Measurements from ENCODE around the gene C10orf67.
"Not testable (repeated sequence)": the region's sequence is repeated elsewhere in the genome, so short reads cannot be mapped to it uniquely, and the experiment has no call there.

The C10orf67 gene

GRCh38 chr10:23241779-23242178 is 102.8 kb downstream of the C10orf67 start:
- not testable (repeated sequence) for H3K36me3 Mint-ChIP-seq (ENCODE audit: low read depth); H3K4me1 Mint-ChIP-seq (ENCODE audit: low read depth); H3K9me3 Mint-ChIP-seq; H3K27ac Mint-ChIP-seq; H3K4me3 Mint-ChIP-seq; DNase-seq (ENCODE audit: low spot score); H3K27me3 Mint-ChIP-seq (ENCODE audit: low read depth)

DNA sequence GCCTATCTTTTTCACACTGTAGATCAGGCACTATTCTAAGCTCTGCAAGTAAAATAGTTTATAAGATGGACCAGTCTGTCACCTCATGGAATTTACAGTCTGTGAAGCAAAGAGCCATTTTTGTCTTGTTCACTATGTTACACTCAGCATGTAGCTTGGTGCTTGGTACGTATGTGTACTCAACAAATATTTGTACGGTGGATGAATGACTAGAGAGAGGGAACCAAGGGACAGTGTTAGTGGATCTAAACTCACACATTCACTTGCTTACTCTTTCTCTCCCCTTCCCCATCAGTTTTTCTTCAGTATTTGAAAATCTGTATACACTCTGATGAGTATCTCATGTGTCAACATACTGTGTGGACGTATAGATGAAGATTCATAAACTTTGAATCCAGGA is 106.6 kb downstream of the C10orf67 start:
- Mint-ChIP-seq H3K4me3 (no peak overlapping the region), H3K27me3 (ENCODE audit: low read depth) (no peaks in the 10 kb centered on the region), H3K4me1 (ENCODE audit: low read depth) (no peaks in the 10 kb centered on the region), H3K9me3 (peaks cover 3% of the 10 kb centered on the region), H3K36me3 (ENCODE audit: low read depth) (no peaks in the 10 kb centered on the region), H3K27ac (no peak overlapping the region)
- no peak for DNase-seq (ENCODE audit: low spot score)

GRCh38 chr10:23230582-23230981 is 114.0 kb downstream of the C10orf67 start:
- no peak overlapping the region for H3K27ac Mint-ChIP-seq
- no peaks in the 10 kb centered on the region for H3K27me3 Mint-ChIP-seq (ENCODE audit: low read depth)
- no peaks in the 10 kb centered on the region for H3K4me1 Mint-ChIP-seq (ENCODE audit: low read depth)
- no peaks in the 10 kb centered on the region for H3K9me3 Mint-ChIP-seq
- no peak overlapping the region for H3K4me3 Mint-ChIP-seq
- DNase-seq (ENCODE audit: low spot score), result no peak
- no peaks in the 10 kb centered on the region for H3K36me3 Mint-ChIP-seq (ENCODE audit: low read depth)

GRCh38 chr10:23217471-23217870 is 127.1 kb downstream of the C10orf67 start:
- H3K4me3 Mint-ChIP-seq, result no peak overlapping the region
- H3K36me3 Mint-ChIP-seq (ENCODE audit: low read depth), result no peaks in the 10 kb centered on the region
- no peaks in the 10 kb centered on the region for H3K4me1 Mint-ChIP-seq (ENCODE audit: low read depth)
- no peaks in the 10 kb centered on the region for H3K9me3 Mint-ChIP-seq
- no peak overlapping the region for H3K27ac Mint-ChIP-seq
- DNase-seq (ENCODE audit: low spot score), result no peak
- peaks cover 5% of the 10 kb centered on the region for H3K27me3 Mint-ChIP-seq (ENCODE audit: low read depth)

DNA sequence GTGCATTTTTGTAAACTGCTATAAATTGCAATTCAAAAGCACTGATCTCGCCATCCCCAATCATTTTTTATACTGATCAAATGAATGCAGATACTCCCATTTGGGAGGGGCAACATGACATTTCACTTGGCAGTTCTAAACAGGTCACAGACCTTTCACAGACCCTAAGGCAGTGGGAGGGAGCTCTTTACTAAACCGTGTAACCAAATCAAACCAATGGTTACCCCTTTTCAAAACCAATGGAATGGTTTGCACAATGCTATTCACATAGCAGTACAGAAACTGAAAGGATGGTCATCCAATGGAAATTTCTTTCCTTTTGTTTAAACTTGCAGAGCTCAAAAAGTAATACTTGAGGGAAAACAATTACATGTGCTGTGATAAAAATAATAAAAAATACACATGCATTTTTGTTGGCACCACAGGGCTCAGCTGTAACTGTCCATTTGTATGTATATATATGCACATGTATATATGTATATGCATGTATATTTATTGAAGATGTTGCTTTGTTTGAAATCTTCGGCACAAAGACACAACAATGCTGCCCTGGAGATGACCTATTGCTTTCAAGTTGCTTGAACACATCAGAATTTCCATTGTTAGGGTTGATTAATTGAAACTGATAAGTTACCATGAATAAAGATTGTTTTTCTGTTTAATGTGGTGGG is 138.5 kb downstream of the C10orf67 start:
- Mint-ChIP-seq H3K9me3 (no peaks in the 10 kb centered on the region), H3K27ac (no peak overlapping the region), H3K36me3 (ENCODE audit: low read depth) (no peaks in the 10 kb centered on the region), H3K4me3 (no peak overlapping the region), H3K4me1 (ENCODE audit: low read depth) (no peaks in the 10 kb centered on the region), H3K27me3 (ENCODE audit: low read depth) (peaks cover 50% of the 10 kb centered on the region)
- no peak for DNase-seq (ENCODE audit: low spot score)

GRCh38 chr10:23204773-23205172 is 139.8 kb downstream of the C10orf67 start:
- Mint-ChIP-seq H3K4me3 (no peak overlapping the region), H3K9me3 (no peaks in the 10 kb centered on the region), H3K27me3 (ENCODE audit: low read depth) (peaks cover 59% of the 10 kb centered on the region), H3K4me1 (ENCODE audit: low read depth) (peaks cover 4% of the 10 kb centered on the region), H3K27ac (no peak overlapping the region), H3K36me3 (ENCODE audit: low read depth) (no peaks in the 10 kb centered on the region)
- DNase-seq (ENCODE audit: low spot score), result no peak

GRCh38 chr10:23203369-23204325 is 140.9 kb downstream of the C10orf67 start:
- Mint-ChIP-seq H3K27ac (no peak overlapping the region), H3K36me3 (ENCODE audit: low read depth) (no peaks in the 10 kb centered on the region)

GRCh38 chr10:23202779-23203178 is 141.8 kb downstream of the C10orf67 start:
- Mint-ChIP-seq H3K4me1 (ENCODE audit: low read depth) (peaks cover 4% of the 10 kb centered on the region), H3K27ac (no peak overlapping the region), H3K27me3 (ENCODE audit: low read depth) (peaks cover 69% of the 10 kb centered on the region), H3K9me3 (no peaks in the 10 kb centered on the region), H3K4me3 (no peak overlapping the region), H3K36me3 (ENCODE audit: low read depth) (no peaks in the 10 kb centered on the region)
- DNase-seq (ENCODE audit: low spot score), result no peak

More at GRCh38 chr10:23203369-23204325, 140.9 kb downstream of the C10orf67 start:
- Mint-ChIP-seq H3K27me3 (ENCODE audit: low read depth) (peaks cover 61% of the 10 kb centered on the region), H3K9me3 (no peaks in the 10 kb centered on the region), H3K4me3 (no peak overlapping the region), H3K4me1 (ENCODE audit: low read depth) (peaks cover 4% of the 10 kb centered on the region)
- DNase-seq (ENCODE audit: low spot score), result no peak

- Mint-ChIP-seq H3K27ac (no peak overlapping the region), H3K4me1 (ENCODE audit: low read depth) (peaks cover 4% of the 10 kb centered on the region), H3K36me3 (ENCODE audit: low read depth) (no peaks in the 10 kb centered on the region), H3K9me3 (no peaks in the 10 kb centered on the region), H3K4me3 (no peak overlapping the region), H3K27me3 (ENCODE audit: low read depth) (peaks cover 78% of the 10 kb centered on the region)
- no peak for DNase-seq (ENCODE audit: low spot score)
Observed at GRCh38 chr10:23201837-23202236, 142.8 kb downstream of the C10orf67 start.

DNA sequence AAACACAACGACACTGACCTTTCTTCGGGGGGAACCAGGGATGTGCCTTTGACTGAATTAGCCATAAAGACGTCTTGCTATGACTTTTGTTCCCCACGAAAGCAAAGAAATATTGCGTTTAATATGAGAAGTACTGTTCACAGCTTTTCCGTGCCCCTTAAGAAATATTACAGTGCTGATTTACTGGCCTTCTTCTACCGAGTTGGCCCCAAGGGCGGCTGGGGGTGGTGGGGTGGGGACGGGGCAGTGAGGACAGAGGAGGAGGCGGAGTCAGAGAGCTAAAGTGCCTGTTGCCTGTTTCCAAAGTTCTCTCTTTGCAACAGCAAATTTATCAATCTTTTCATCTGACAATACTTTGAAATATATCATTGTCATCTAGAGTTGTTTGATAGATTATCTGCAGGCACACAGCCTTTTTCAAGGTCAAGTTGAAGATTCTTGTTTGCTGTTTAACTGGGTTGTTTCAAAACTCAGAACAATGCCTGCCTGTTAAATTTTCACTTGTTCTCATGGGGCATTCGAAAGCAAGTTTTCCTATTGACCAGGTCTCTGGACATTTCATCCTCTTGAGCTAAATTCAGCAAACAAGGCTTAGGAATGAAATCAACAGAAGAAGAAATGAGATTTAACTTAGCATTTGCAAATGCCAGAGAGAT is 143.5 kb downstream of the C10orf67 start:
- H3K36me3 Mint-ChIP-seq (ENCODE audit: low read depth), result no peaks in the 10 kb centered on the region
- H3K9me3 Mint-ChIP-seq, result no peaks in the 10 kb centered on the region

DNA sequence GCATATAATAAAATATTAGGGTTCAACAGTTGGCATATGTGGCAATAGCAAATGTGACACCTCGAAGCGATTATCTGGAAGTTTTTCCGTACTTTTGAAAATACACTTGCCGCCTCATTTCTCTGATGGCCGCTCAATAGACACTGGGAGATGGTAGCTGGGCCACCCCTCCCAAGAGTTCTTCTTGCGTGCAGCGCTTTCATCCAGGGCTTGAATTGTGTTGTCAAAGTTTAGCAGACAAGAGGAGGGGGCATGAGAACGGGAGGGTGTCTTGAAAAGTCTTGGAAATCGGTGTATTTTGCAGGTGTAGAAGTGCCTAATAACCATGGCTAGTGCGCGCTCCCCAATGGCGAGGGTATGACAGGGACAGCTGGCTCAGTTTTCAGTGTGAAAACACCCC is 144.0 kb downstream of the C10orf67 start:
- Mint-ChIP-seq H3K27ac (no peak overlapping the region), H3K36me3 (ENCODE audit: low read depth) (no peaks in the 10 kb centered on the region), H3K4me3 (no peak overlapping the region), H3K27me3 (ENCODE audit: low read depth) (peaks cover 88% of the 10 kb centered on the region), H3K9me3 (no peaks in the 10 kb centered on the region), H3K4me1 (ENCODE audit: low read depth) (peaks cover 4% of the 10 kb centered on the region)
- DNase-seq (ENCODE audit: low spot score), result no peak

More for the DNA sequence above, 143.5 kb downstream of the C10orf67 start:
- no peak for DNase-seq (ENCODE audit: low spot score)
- H3K27me3 Mint-ChIP-seq (ENCODE audit: low read depth), result peaks cover 85% of the 10 kb centered on the region
- no peak overlapping the region for H3K4me3 Mint-ChIP-seq
- no peak overlapping the region for H3K27ac Mint-ChIP-seq
- peaks cover 4% of the 10 kb centered on the region for H3K4me1 Mint-ChIP-seq (ENCODE audit: low read depth)

DNA sequence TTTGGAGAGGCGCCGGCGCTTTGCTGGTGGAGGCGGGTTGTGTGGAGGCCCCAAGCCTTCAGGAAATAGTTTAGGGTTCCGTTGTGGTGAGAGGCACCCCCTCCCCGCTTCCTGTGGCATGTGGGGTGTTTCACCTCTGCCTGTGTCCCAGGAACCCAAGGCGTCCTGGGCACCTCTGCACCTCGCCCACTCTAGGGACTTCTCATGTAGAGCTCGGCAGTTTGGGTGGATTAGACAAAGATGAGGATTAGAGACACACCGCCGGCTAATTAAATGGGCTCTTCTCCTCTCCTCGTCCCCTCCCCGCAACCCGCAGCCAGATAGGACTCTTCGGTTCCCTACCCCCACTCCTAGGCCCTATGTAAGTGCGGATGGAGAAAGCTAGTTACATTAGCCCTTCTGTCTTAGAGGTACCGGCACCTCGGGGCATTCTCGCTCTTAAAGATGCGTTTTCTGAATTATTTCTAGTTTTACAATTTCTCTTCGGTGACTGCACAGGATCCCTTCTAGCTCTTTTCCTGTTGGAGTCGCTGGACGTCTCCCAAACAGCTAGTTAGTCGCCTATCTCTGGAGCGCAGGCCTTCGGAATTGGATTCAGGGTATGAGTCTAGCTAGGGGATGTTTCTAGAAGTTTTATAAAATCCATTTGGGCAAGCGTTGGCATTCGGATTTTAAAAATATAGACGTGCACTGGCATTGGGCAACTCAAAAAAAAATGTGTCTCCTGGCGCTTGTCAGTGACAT is 144.7 kb downstream of the C10orf67 start:
- no peak overlapping the region for H3K4me3 Mint-ChIP-seq
- H3K27me3 Mint-ChIP-seq (ENCODE audit: low read depth), result peaks cover 87% of the 10 kb centered on the region
- H3K27ac Mint-ChIP-seq, result no peak overlapping the region
- peaks cover 4% of the 10 kb centered on the region for H3K4me1 Mint-ChIP-seq (ENCODE audit: low read depth)
- H3K9me3 Mint-ChIP-seq, result no peaks in the 10 kb centered on the region
- DNase-seq (ENCODE audit: low spot score), result no peak
- no peaks in the 10 kb centered on the region for H3K36me3 Mint-ChIP-seq (ENCODE audit: low read depth)

DNA sequence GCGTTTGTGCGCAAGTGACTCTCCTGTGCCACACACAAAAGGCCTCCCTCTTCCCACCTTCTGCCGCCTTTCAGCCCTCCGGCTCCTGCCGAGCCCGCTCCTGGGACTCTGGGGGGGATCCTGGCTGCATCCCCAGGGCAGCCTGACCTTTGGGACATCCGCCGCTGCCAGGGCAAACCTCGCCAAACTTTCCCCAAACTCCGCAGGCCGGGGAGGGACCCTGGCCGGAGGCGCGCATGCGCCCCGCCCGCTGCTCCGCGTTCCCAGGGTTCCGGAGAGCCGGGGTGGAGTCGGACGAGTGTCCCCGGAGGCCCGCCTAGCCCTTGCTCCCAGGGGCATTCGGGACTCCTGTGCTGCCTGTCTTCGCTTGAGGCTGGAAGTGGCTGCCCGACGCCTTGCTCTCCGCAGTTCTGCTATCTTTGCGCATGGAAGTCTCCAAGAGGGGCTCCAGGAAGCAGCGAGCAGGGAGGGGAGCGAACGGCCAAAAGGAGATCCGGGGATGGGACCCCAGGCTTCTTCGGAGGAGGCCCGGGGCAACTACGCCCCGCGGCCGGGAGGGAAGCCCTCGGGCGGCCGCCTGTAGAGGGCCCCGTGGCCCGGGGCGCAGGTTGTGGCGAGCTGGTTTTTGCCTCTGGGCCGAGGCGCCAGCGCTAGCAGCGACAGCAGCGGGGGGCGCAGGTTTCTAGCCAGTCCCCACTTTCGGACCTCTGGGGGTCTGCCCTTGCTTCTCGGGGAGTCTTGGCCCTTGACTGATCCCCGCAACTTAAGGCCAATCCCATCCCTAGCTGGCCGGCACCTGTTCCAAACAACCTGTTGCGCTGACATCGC is 145.4 kb downstream of the C10orf67 start:
- no peak for DNase-seq (ENCODE audit: low spot score)
- no peak overlapping the region for H3K4me3 Mint-ChIP-seq
- no peak overlapping the region for H3K27ac Mint-ChIP-seq
- H3K27me3 Mint-ChIP-seq (ENCODE audit: low read depth), result peaks cover 86% of the 10 kb centered on the region
- no peaks in the 10 kb centered on the region for H3K36me3 Mint-ChIP-seq (ENCODE audit: low read depth)
- H3K9me3 Mint-ChIP-seq, result no peaks in the 10 kb centered on the region
- peaks cover 4% of the 10 kb centered on the region for H3K4me1 Mint-ChIP-seq (ENCODE audit: low read depth)
